ENCODE measurements around the gene DHRS7. TPM values are rescaled to one million over a fixed set of nuclear protein-coding genes. Genes with fewer than 3 reads are reported as not detected.
A peak's percentile ranks its signal among the peaks of the same experiment; 100 is the strongest.
"Not testable (repeated sequence)": the region's sequence is repeated elsewhere in the genome, so short reads cannot be mapped to it uniquely, and the experiment has no call there.

Gene DHRS7
- total RNA-seq, 1 experiment from 2014 or later: 59.2 TPM

- DNase-seq (ENCODE audit: low read depth): no peak
These were observed 30.5 kb downstream of the DHRS7 start for GRCh38 chr14:60134702-60135101.

DNA sequence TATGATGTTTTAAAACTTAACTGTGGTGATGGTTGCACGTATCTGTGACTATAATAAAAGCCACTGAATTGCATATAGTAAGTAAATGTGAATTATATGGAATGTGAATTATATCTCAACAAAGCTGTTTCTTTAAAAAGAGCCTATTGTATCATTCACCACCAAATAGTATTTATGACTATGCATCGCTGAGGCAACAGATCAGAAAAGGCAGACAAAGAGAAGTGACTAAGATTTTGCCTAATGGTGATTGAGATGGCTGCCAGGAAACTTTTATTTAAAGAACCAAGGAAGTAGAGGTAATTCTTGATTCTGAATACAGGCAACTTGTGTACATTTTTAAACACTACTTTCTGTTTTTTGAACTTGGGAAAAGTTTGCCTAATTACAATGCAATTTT, 31.7 kb downstream of the DHRS7 start:
- peak; percentile 5 for DNase-seq (ENCODE audit: low read depth)

GRCh38 chr14:60125918-60126317, 39.3 kb downstream of the DHRS7 start:
- DNase-seq (ENCODE audit: low read depth): no peak

DNA sequence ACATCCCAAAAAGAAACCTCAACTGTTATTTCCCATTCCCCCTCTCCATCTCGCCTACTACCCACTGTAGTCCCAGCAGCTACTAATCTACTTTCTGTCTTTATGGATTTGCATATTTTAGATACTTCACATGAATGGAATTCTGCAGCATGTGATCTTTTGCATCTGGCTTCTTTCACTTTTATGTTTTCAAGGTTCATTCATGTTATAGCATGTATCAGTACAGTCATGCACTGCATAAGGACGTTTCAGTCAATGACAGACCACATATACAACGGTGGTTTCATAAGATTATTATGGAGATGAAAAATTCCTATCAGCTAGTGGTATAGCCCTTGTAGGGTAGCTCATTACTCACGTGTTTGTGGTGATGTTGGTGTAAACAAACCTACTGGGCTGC, 49.0 kb downstream of the DHRS7 start:
- no peak for DNase-seq (ENCODE audit: low read depth)

DNA sequence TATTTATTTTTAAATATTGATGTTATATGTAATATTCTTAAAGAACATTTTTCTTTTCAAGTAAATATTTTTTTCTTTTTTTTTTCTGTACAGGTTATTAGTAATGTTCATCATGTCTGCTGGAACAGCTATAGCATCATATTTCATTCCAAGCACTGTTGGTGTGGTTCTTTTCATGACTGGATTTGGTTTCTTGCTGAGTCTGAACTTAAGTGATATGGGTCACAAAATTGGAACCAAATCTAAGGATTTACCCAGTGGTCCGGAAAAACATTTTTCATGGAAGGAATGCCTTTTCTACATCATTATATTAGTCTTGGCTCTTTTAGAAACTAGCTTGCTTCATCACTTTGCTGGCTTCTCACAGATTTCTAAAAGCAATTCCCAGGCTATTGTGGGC, 50.3 kb downstream of the DHRS7 start:
- DNase-seq (ENCODE audit: low read depth): no peak

DNA sequence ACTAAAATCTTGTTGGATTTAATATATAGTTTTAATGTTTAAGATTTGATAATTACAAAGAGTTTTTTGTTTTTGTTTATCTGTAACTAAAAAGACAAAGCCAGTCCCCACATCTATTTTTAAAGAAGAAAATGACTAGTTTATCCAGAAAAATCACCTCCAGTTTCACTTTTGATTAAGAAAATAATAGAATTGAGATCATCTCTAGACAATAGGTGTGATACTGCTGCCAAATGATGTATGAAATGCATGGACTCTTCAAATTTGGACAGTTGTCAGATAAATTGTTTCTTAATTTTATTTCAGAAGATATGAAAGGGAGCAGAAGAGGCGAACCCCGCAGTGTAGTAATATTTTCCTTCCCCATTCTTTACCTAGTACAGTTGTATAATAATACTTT, 53.5 kb downstream of the DHRS7 start:
- no peak for DNase-seq (ENCODE audit: low read depth)

- no peak for DNase-seq (ENCODE audit: low read depth)
These were observed 57.7 kb downstream of the DHRS7 start for GRCh38 chr14:60107477-60107876.

DNA sequence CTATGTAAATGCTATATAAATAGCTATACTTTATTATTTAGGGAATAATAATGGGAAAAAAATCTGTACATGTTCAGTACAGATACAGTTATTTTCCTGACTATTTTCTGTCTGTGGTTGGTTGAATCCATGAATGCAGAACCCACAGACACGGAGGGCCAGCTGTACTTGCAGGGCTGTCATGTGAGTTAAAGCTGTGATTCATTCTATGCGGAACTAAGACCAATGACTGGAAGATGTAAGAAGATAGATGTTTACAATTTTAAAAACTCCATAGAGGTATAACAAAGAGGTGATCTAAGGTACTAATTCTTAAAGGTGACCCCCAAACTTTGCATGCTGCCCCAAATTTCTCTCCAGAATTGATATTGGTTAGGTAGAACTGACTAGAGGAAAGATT, 58.9 kb downstream of the DHRS7 start:
- peak; percentile 87 for DNase-seq (ENCODE audit: low read depth)

DNA sequence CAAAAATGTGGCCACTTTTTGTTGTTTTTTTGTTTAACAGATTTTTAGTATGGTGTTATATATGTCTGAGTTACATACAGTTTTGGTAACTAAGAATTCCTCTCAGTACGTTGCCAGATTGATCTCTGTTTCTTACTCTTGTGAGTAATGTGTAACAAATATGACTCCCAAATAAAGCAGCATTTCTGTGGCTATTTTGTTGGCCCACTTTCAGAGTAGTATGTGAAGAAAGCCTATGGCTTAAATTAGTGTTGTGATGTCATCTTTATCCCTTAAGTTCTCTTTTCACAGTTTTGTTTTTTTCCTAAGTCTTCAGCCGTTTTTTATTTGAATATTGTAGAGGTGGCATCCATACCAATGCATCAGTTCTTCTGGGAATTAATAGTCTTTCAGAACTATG, 62.8 kb downstream of the DHRS7 start:
- peak; percentile 76 for DNase-seq (ENCODE audit: low read depth)

GRCh38 chr14:60101786-60102185, 63.4 kb downstream of the DHRS7 start:
- no peak for DNase-seq (ENCODE audit: low read depth)

DNA sequence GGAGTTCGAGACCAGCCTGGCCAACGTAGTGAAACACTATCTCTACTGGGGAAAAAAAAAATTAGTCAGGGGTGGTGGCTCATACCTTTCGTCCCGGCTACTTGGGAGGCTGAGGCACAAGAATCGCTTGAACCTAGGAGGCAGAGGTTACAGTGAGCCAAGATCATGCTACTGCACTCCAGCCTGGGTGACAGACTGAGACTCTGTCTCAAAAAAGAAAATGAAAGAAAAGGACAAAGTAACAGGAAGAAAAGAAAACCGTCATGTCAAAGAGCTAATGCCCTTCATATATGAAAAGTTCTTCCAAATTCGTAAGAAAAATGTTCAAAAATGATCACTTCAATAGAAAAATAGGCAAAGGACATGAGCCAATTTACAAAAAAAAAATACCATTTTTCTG, 65.3 kb downstream of the DHRS7 start:
- DNase-seq (ENCODE audit: low read depth): not testable (repeated sequence)

GRCh38 chr14:60097974-60098373, 67.2 kb downstream of the DHRS7 start:
- no peak for DNase-seq (ENCODE audit: low read depth)

- peak; percentile 50 for DNase-seq (ENCODE audit: low read depth)
These were observed 69.3 kb downstream of the DHRS7 start for GRCh38 chr14:60095781-60096450.

DNA sequence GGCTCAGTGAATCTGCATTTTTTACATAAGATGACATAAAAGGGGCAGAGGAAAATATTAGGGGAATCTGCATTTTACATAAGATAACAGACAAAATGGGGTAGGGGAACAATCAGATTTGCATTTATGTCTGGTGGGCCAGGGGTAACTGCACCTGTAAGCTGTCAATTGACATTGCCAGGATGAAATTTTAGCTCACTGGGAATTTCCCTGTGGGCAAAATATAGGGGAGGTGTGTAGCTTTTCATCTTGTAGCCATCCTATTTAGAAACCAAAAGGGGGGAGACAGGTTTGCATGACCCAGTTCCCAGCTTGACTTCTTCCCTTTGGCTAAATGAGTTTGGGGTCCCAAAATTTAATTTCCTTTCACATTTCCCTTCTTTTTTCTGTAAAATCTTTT, 70.0 kb downstream of the DHRS7 start:
- DNase-seq (ENCODE audit: low read depth): no peak

GRCh38 chr14:60094306-60094897, 70.8 kb downstream of the DHRS7 start:
- peak; percentile 87 for DNase-seq (ENCODE audit: low read depth)

Other genes starting within 250 kb of the DHRS7 start
- gene LRRC9, start 245.3 kb downstream of the DHRS7 start, total RNA-seq (2014; rRNA removed): not detected in 2 replicates
- 104 and 114 TPM in 2 replicates for gene PCNX4, start 73.5 kb downstream of the DHRS7 start, total RNA-seq (2014; rRNA removed)
- 12.6 and 18.2 TPM in 2 replicates for gene PPM1A, start 83.8 kb upstream of the DHRS7 start, total RNA-seq (2014; rRNA removed)

Measured in LHCN-M2 (cell line).